Measurements from ENCODE around the gene CORIN.
"Not testable (repeated sequence)": the region's sequence is repeated elsewhere in the genome, so short reads cannot be mapped to it uniquely, and the experiment has no call there.

Gene CORIN

DNA sequence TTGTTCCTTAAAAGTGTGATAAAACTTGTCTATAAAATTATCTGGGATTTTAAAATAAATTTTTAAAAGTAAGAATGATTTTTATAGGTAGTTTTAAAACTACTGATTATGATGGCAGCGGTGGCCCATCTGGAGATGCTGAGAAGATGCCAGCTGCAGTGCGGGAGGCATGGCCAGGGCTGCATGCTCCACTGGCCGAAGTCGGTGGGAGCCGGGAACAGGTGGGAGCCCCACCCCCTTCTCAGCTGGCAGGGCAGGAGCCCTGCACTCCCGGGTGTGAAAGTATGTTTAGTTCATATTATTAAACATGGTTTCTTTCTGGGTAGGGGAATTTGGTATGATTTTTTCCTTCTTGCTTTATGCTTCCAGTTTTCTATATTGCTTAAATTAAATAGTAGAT lies 63.8 kb downstream of the CORIN start:
- no peak overlapping the region for H3K27ac ChIP-seq
- TF ChIP-seq, protein P1, sequence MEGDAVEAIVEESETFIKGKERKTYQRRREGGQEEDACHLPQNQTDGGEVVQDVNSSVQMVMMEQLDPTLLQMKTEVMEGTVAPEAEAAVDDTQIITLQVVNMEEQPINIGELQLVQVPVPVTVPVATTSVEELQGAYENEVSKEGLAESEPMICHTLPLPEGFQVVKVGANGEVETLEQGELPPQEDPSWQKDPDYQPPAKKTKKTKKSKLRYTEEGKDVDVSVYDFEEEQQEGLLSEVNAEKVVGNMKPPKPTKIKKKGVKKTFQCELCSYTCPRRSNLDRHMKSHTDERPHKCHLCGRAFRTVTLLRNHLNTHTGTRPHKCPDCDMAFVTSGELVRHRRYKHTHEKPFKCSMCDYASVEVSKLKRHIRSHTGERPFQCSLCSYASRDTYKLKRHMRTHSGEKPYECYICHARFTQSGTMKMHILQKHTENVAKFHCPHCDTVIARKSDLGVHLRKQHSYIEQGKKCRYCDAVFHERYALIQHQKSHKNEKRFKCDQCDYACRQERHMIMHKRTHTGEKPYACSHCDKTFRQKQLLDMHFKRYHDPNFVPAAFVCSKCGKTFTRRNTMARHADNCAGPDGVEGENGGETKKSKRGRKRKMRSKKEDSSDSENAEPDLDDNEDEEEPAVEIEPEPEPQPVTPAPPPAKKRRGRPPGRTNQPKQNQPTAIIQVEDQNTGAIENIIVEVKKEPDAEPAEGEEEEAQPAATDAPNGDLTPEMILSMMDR (conservative IDR thresholded peaks at IDR 0.05; ENCODE audit: low read depth): no peak
- POLR2A ChIA-PET (ENCODE audit: low non-redundant PET): no interaction called here
- no peak for DNase-seq (ENCODE audit: low spot score)
- CTCF ChIA-PET: no interaction called here

GRCh38 chr4:47771020-47771419 lies 66.8 kb downstream of the CORIN start:
- no peak for DNase-seq (ENCODE audit: low spot score)
- CTCF ChIA-PET: no interaction called here
- TF ChIP-seq, protein P1 (conservative IDR thresholded peaks at IDR 0.05; ENCODE audit: low read depth): no peak
- POLR2A ChIA-PET (ENCODE audit: low non-redundant PET): no interaction called here
- no peak overlapping the region for H3K27ac ChIP-seq

GRCh38 chr4:47767956-47768355 lies 69.9 kb downstream of the CORIN start:
- CTCF ChIA-PET; POLR2A ChIA-PET (ENCODE audit: low non-redundant PET); DNase-seq (ENCODE audit: low spot score); H3K27ac ChIP-seq: not testable (repeated sequence)

DNA sequence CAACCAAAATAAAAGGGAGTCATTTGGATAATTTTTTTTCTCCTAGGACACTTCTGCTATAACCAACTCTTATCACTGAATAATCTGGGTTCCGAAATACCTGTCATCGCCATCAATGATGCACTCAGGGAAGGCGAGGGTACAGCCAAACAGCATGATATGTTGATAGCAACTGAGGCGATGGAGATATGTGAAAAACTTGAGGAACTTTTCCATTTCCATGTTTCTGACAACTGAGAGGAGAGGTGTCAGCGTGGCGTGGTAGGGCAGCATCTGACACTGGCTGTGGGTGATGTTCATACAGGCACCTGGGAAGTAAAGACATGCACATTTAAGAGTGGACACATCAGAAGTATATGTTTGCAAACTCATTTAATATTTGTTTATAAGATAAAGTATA lies 74.6 kb downstream of the CORIN start:
- H3K27ac ChIP-seq: no peak overlapping the region
- no peak for DNase-seq (ENCODE audit: low spot score)
- POLR2A ChIA-PET (ENCODE audit: low non-redundant PET): no interaction called here
- CTCF ChIA-PET: no interaction called here
- TF ChIP-seq, protein P1 (conservative IDR thresholded peaks at IDR 0.05; ENCODE audit: low read depth): no peak

DNA sequence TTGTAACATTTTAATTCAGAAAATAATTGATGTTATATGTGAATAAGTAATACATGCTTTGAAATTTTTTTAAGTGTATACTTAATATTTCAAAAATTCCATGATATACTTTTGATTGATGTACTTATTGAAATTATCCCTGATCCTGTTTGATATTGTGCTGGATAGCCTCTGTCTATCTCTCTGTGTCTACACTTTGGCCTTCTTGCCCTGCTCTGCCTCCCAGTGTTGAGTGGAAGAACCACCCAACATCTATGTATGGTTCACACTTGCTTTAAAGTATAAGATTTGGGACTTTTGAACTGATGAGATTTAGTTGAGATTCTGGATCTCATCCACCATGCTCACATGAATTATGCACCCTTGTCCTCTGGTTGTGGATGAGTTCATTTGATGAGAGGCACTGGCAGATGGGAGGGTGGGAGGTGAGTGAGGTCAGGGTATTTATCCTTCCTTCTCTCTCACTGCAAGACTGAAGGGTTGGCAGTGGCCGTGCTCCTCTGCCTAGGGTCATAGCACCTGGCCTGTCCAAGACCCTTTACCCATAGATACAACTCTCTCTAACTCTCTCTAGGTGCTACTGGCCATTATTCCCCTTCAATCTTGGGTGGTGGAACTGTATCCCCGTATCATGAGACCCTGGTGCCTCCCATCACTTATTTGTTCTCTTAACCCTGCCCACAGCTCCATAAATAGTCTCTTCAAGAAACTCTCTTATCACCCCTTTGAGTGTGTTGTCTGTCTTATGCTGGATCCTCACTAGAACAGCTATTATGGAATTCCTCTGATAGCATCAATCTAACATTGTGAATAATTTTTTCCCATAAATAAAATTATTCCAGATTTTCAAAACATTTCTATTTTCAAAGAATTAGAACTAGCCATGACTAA lies 75.2 kb downstream of the CORIN start:
- ChIA-PET CTCF (no interaction called here), POLR2A (ENCODE audit: low non-redundant PET) (no interaction called here)
- no peak for DNase-seq (ENCODE audit: low spot score)
- no peak overlapping the region for H3K27ac ChIP-seq
- TF ChIP-seq, protein P1 (conservative IDR thresholded peaks at IDR 0.05; ENCODE audit: low read depth): no peak

- CTCF ChIA-PET; H3K27ac ChIP-seq; DNase-seq (ENCODE audit: low spot score); POLR2A ChIA-PET (ENCODE audit: low non-redundant PET): not testable (repeated sequence)
These were observed 84.6 kb downstream of the CORIN start for GRCh38 chr4:47753316-47753715.

DNA sequence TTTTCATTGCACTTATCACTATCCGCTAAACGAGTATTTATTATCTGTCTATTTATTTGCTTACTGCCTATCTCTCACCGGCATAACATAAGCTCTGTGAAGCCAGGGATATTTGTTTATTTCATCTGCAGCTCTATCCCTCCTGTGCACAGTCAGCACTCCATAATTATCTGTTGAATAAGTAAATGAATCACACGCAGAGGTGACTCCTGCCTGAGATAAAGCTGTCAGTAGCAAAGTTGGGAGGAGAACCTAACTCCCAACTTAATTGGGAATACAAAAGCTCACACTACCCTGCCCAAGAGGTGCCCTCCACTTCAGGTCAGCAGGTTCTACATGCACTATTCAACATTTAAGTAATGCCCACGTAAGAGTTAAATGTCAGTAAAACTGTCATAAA lies 85.7 kb downstream of the CORIN start:
- no peak for DNase-seq (ENCODE audit: low spot score)
- CTCF ChIA-PET: no interaction called here
- no peak overlapping the region for H3K27ac ChIP-seq
- POLR2A ChIA-PET (ENCODE audit: low non-redundant PET): no interaction called here
- TF ChIP-seq, protein P1 (conservative IDR thresholded peaks at IDR 0.05; ENCODE audit: low read depth): no peak
